LNCaP clone FGC (cell line): ENCODE results near the gene ICAM4.

ENCODE experiments used
- DNase-seq: peaks from one replicate; pipeline ENCODE4 v3.0.0-alpha.2; 2011; ENCODE audit warnings: low read depth
- H3K4me3 ChIP-seq: 2 replicates; pipeline ENCODE4 v1.5.1; 2011; ENCODE audit warnings: mild to moderate bottlenecking, low read depth, low read length, control low read depth
- TF ChIP-seq, protein P1 (sequence below): IDR thresholded peaks from 2 replicates; pipeline ENCODE4 v1.5.1; 2012; ENCODE audit warnings: mild to moderate bottlenecking; ENCODE audit not compliant: control insufficient read depth, insufficient read depth; ENCODE audit errors: extremely low read depth

The ICAM4 gene

DNA sequence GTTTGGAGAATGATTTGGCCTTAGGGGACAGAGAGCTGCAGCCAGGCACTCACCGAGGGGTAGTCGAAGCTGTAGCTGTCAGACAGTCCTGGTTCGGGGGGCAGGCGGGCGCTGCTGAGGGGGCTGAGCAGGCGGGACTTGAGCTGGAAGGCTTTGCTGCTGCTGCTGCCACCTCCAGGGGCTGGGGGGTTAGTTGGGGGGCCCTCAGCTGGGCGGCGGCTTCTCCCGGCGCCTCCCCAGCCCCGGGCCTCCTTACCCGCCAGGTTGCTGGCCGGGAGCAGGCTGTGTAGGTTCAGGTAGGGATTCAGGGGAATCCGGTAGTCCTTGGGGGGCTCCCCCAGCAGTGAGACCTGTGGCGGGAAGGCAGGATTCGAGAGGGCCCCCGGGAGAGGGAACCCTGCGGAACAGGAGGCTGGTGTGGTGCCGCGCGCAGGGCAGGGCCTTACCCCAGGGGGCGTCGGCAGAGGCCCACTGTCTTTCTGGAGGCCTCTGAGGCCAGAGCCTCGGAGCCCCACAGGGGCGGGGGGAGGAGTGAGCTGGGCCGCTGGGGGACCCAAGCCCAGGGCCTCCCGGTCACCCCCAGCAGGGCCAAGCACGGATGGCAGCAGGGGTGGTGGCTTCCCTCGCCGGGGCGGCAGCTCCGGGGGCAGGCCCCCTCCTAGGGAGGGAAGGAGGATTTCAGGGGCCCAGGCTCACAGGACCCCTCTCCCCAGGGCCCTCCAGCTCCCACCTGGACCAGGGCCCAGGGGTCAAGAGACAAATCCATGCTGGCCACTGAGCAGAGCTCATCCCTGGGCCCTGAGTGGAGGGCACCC lies 34.1 kb downstream of the ICAM4 start:
- DNase-seq, result no peak
- TF ChIP-seq, protein P1, sequence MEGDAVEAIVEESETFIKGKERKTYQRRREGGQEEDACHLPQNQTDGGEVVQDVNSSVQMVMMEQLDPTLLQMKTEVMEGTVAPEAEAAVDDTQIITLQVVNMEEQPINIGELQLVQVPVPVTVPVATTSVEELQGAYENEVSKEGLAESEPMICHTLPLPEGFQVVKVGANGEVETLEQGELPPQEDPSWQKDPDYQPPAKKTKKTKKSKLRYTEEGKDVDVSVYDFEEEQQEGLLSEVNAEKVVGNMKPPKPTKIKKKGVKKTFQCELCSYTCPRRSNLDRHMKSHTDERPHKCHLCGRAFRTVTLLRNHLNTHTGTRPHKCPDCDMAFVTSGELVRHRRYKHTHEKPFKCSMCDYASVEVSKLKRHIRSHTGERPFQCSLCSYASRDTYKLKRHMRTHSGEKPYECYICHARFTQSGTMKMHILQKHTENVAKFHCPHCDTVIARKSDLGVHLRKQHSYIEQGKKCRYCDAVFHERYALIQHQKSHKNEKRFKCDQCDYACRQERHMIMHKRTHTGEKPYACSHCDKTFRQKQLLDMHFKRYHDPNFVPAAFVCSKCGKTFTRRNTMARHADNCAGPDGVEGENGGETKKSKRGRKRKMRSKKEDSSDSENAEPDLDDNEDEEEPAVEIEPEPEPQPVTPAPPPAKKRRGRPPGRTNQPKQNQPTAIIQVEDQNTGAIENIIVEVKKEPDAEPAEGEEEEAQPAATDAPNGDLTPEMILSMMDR, result no peak
- H3K4me3 ChIP-seq, result no peak overlapping the region

DNA sequence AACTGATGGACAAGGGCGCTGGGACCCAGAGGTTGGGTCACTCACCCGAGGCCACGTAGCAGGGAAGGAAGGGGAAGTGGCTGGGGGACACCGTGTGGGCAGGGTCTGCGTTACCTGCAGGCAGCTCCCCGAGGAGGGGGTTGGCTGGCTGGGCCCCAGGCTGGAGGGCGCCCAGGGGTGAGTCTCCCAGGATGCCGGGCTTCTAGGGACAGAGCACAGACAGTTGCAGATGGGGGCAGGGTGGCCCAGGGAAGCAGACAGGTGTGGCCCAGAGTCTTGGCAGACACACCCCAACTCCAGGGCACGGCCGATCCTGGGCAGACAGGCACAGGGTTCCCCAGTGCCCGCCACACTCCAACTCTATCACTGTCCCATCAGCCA lies 34.7 kb downstream of the ICAM4 start:
- TF ChIP-seq, protein P1, result no peak
- no peak overlapping the region for H3K4me3 ChIP-seq
- no peak for DNase-seq

DNA sequence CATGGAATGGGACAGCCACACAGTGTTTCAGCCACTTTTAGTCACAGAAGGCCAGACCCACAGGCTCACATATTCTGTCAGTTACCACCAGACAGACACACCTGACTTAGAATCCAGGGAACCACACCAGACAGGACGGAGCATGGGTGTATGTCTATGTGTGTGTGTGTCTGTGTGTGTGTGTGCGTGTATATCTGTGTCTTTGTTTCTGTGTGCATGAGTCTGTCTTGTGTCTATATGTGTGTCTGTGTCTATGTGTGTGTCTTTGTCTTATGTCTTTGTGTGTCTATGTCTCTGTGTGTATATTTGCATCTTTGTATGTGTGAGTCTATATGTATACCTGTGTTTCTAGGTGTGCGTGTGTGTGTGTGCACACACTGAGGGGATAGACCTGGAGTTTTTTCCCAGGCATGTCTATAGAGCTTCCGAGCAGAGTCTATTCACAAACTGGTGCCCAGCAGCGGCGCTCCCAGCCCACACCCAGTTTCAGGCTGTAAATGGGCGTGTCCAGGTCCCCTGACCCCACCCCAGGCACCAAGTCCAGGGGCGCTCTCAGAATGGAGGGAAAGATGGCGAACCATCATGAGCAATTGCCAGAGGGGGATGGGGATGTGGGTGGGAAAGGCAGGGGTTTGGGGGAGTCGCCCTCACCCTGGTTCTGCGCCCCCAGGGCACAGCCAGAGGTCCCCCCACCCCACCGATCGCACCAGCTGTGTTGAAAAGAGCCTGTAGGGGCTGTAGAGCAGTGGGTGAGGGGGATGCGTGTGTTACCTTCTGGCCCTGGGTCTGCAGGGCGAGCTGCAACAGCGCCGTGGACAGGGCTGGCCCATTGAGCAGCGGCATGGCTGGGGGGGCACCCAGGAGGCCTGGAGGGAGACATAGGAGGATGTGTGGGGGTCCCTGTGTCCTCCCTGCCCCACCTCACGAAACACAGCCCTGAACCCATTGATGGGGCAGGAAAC lies 35.4 kb downstream of the ICAM4 start:
- no peak for DNase-seq
- no peak overlapping the region for H3K4me3 ChIP-seq
- TF ChIP-seq, protein P1, result no peak

DNA sequence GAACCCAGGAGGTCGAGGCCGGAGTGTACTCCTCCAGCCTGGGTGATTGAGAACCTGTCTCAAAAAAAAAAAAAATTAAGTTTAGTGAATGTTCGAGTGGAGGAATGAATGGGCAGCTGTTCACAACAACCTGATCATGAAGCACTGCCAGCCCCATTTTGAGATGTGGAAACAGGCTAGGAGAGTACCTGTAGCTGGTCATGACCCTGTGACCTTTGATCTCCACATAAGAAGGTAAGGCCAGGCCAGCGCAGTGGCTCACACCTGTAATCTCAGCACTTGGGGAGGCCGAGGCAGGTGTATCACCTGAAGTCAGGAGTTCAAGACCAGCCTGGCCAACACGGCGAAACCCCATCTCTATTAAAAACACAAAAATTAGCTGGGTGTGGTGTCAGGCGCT lies 39.0 kb downstream of the ICAM4 start:
- TF ChIP-seq, protein P1, result no peak
- H3K4me3 ChIP-seq, result no peak overlapping the region
- DNase-seq, result no peak

DNA sequence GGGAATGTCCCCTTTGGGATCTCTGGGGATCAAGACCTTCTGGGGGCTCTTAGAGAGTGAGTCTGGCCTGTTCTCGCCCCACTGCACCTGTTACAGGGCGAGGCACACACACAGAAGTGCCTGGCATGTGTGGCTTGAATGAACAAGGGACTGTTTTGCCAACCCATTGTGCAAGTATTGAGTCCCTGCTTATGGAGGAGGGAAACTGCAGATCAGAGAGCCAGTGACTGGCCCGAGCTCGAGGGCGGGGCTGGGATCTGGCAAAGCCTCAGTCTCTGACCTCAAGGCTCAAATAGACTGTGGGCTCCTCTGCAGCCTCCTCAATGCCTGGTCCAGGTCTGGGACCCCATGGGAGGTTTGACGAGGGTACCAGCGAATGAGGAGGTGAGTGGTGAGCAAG lies 41.0 kb downstream of the ICAM4 start:
- no peak for DNase-seq
- TF ChIP-seq, protein P1, result no peak
- no peak overlapping the region for H3K4me3 ChIP-seq

DNA sequence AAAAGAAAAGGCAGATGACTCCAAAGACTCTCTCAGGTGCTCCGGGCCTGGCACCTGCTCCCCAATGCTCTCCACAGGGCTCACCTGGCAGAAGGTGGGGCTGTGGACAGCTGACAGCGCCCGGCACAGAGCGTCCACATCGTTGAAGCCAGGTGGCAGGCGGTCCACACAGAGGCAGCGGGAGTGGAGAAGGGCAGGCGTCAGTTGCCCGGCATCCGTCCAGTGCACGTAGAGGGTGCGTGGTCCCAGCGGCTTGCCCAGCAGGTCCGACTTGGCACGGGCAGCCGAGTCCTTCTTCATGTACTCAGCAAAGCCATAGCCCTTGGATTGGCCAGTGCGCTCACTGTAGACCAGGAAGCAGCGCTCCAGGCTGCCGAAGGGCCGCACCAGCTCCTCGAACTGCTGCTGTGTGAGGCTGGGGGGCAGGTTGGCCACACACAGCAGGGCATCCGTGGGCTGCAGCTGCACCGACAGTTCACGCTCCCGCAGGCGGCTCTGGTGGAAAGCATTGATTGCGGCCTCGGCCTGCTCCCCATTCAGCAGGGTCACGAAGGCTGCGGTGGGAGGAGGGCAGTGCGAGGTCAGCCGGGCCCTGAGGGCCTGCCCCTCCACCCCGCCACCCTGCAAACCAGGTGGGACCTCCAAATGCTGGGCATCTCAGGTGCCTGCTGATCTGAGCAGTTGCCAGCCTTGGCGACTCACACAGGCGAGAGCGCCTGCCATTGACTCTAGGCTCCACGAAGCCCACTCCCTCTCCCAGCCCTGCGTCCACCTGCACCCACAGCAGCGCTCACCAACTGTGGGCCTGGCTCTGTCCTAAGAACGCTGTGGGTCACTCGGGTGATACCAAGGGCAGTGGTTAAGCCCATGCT lies 42.0 kb downstream of the ICAM4 start:
- no peak for DNase-seq
- TF ChIP-seq, protein P1, result no peak

More for the DNA sequence above, 42.0 kb downstream of the ICAM4 start:
- H3K4me3 ChIP-seq, result no peak overlapping the region
